BE2C (cell line): Measurements from ENCODE around the gene MTG1.
"Not testable (repeated sequence)": the region's sequence is repeated elsewhere in the genome, so short reads cannot be mapped to it uniquely, and the experiment has no call there.

ENCODE experiments used
- DNase-seq: peaks from one replicate; pipeline ENCODE4 v3.0.0-alpha.2; 2020
- H3K27me3 ChIP-seq: fragments of 250-450 bp; sonication (Bioruptor Pico); 2 replicates; pipeline ENCODE4 v1.5.1; 2020; ENCODE audit warnings: mild to moderate bottlenecking
- H3K36me3 ChIP-seq: fragments of 250-450 bp; sonication (Bioruptor Pico); 2 replicates; pipeline ENCODE4 v1.5.1; 2020; ENCODE audit warnings: mild to moderate bottlenecking
- H3K4me1 ChIP-seq: fragments of 250-450 bp; sonication (Bioruptor Pico); 2 replicates; pipeline ENCODE4 v1.5.1; 2020
- H3K4me3 ChIP-seq: 2 replicates; pipeline ENCODE4 v1.5.1; 2011; ENCODE audit warnings: low read depth, low read length
- H3K9me3 ChIP-seq: fragments of 250-450 bp; sonication (Bioruptor Pico); 2 replicates; pipeline ENCODE4 v1.5.1; 2020
- TF ChIP-seq, protein P1 (sequence below): IDR thresholded peaks from 2 replicates; pipeline ENCODE4 v1.5.1; 2012; ENCODE audit warnings: mild to moderate bottlenecking, low read depth, low read length

MTG1 gene

DNA sequence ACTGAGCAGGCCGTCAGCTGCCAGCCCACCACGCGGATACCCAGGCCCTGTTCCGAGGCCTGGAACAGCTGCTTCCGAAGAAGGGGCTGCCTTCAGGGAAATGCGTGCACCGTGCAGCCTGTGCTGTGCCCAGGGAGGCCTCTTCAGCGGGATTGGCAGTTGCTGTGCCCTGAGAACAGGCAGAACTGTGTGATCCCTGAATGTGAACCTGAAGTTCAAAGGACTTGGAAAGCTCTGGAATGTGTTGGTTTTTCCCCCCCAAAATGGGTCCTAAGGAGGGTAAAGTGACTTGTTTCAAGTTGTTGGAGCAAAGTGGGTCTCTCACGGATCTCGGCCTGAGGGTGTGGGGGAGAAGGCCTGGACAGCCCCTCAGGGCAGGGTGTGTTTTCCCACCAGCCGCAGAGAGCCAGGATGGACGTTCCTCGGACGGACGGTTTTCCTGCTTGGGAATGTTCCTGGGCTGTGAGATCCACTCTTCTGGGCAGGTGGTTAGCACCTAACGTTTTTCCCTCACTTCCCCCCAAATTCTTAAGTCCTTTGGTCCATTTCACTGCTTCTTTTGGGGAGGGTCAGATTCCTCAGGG is 28.4 kb downstream of the MTG1 start:
- TF ChIP-seq, protein P1, sequence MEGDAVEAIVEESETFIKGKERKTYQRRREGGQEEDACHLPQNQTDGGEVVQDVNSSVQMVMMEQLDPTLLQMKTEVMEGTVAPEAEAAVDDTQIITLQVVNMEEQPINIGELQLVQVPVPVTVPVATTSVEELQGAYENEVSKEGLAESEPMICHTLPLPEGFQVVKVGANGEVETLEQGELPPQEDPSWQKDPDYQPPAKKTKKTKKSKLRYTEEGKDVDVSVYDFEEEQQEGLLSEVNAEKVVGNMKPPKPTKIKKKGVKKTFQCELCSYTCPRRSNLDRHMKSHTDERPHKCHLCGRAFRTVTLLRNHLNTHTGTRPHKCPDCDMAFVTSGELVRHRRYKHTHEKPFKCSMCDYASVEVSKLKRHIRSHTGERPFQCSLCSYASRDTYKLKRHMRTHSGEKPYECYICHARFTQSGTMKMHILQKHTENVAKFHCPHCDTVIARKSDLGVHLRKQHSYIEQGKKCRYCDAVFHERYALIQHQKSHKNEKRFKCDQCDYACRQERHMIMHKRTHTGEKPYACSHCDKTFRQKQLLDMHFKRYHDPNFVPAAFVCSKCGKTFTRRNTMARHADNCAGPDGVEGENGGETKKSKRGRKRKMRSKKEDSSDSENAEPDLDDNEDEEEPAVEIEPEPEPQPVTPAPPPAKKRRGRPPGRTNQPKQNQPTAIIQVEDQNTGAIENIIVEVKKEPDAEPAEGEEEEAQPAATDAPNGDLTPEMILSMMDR, result no peak
- no peaks in the 10 kb centered on the region for H3K4me1 ChIP-seq
- DNase-seq, result no peak
- H3K36me3 ChIP-seq, result no peaks in the 10 kb centered on the region; the same call in 1 of the 2 replicates
- no peaks in the 10 kb centered on the region for H3K9me3 ChIP-seq
- no peak overlapping the region for H3K4me3 ChIP-seq
- peaks cover 10% of the 10 kb centered on the region for H3K27me3 ChIP-seq

DNA sequence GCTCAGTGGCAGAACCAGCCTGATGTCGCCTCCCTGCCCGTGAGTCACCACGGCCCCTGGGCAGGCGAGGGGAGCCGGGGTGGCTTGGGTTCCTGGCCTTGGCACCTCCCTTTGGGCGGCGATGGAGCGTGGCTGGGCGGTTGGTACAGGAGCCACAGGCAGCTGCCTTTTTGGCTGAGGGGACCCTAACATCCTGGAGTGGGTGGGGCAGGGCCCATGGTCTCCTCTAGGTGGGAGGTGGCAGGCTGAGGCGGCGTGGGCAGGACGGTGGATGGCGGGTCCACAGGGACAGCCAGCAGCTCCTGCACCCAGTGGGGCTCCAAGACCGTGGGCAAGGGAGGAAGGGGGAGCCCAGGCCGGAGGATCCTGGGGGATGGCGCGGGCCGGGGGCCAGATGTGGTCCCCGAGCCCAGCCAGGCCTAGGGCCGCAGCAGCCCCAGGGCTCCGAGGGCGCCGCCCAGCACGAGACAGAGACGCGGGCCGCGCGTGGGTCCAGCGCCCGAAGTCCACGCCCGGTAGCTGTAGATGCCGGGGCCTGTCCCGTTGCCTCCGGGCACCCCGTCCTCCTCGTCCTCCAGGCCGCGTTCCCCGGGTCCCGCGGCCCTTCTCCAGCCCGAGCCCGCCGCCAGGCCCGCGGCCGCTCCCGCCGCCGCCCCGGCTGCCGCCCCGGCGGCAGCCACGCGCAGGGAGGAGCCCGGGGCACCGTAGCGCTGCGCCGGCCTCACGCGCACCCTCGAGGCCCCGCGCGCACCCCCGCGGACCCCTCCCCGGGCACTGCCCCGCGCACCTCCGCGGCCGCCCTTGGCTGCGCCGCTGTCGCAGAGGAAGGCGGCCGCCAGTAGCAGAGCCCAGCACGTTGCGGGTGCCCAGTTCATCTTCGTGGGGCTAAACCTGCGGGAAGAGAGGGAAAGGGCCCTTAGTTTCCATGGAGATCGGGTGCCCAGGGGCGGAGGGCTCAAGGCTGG is 29.1 kb downstream of the MTG1 start:
- no peaks in the 10 kb centered on the region for H3K4me1 ChIP-seq
- peaks cover 10% of the 10 kb centered on the region for H3K27me3 ChIP-seq
- TF ChIP-seq, protein P1, result no peak
- no peaks in the 10 kb centered on the region for H3K9me3 ChIP-seq
- no peak for DNase-seq
- no peak overlapping the region for H3K4me3 ChIP-seq
- no peaks in the 10 kb centered on the region; the same call in 1 of the 2 replicates for H3K36me3 ChIP-seq

DNA sequence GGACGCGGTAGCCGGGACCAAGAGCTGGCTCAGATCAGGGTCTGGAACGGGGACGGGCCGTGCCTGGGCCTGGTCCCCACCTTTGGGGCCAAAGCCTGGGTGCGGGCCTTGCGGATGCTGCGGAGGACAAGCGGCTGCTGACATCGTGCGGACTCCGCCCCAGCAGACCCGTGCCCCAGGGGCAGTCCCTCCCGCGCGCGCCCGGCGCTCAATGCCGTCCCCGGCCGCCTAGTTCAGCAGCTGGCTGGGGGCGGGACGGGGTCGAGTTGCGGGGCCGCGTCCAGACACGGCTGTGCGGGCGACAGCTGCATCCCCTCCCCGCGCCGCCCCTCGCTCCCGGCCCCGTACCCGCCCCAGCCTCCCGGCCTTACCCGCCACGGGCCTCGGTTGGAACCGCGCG is 30.1 kb downstream of the MTG1 start:
- H3K36me3 ChIP-seq, H3K9me3 ChIP-seq, DNase-seq, H3K27me3 ChIP-seq, H3K4me3 ChIP-seq, H3K4me1 ChIP-seq: not testable (repeated sequence)

DNA sequence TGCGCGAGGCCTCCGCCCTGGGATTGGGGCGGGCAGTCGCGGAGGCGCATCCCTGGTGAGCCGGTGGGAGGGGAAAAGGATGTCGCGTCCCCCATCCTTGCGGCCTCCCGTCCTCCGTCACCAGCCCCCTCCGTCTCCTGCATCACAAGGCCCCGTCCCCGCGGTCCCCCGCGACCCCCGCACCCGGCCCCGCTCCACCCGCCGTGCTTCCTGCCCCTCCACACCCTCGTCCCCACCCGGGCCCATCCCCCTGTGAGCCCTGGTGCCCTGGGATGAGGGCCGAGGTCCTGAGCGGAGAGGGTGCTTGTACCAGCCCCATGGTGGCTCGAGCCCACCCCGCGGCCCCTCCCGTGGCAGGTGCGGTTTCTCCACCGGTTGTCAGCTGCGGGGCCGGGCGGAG is 30.6 kb downstream of the MTG1 start, which contains the start of gene SPRN:
SPRN (minus strand) TSS at position 25 of the 400 bp plus-strand sequence. CDS start 944 bp downstream, outside the sequence.
- H3K4me1 ChIP-seq, DNase-seq, H3K4me3 ChIP-seq, H3K36me3 ChIP-seq, H3K27me3 ChIP-seq, H3K9me3 ChIP-seq: not testable (repeated sequence)

DNA sequence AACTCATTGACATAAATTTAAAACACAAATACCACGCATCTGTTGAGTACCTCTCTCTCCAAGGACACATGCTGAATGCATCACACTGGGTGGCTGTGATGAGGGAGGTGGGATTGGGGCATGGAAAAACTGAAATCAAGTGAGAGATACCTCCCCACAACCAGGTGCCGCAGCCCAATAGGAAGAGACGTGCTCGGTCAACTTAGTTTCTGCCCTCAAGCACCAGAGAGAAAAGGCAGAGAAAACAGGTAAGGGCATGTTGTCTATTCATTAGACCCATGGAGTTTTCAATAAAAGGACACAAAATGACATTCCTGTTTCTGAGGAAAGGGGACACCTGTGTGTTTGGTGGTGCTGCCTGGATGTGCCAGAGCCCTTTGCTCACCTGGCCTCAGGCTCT is 35.6 kb downstream of the MTG1 start:
- not testable (repeated sequence) for H3K4me1 ChIP-seq, H3K36me3 ChIP-seq, H3K9me3 ChIP-seq, DNase-seq, H3K4me3 ChIP-seq, H3K27me3 ChIP-seq

DNA sequence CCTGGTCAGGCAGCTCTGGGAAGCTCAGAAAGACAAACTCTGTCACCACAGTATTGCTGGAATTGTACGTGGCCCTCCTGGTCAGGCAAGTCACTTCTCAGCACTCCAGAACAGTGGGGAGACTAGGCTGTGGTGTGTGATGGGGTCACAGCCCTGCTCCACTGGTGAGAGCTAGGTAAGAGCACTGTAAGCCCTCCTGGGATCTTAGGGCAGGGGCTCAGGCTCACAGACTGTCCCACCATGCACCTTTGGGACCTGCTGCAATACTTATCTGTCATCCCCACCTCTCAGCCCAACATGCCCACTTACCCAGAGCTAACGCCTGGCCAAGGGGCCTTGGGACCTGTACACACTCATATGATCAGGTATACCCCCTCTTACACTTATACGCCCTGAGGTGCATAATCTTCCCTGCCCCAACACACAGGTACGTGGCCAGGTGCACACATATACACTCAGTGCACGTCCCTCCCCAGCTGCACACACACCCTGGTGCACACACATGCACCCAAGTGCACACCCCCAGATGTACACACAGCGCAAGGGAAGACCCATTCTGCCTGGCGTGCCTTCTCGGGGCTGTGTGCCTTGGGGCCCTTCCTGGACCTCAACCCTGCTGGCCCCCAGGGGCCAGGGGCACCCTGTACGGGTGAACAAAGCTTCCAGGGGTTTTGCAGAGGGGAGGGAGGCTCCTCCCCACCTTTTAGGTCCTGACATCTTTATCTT is 38.1 kb downstream of the MTG1 start:
- not testable (repeated sequence) for H3K4me1 ChIP-seq, DNase-seq, H3K9me3 ChIP-seq, H3K36me3 ChIP-seq, H3K27me3 ChIP-seq, H3K4me3 ChIP-seq

DNA sequence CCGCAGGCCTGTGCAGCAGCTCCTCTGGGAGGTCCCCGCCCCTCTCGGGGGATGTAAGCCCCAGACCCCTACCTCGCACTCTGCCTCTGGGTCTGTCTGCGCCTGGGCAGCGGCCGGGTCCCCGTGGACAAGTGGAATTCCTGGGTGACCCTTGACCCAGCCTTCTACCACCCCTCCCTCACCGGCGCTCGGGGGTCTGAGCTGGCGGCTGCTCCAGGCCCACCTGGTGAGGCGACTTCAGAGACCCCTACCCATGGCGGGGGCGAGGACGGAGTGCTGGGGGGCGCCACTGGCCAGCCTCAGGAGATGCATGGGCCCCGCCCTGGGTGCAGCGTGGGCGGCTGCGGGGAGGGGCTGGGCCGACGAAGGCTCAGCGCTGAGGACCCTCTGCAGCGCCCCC is 38.8 kb downstream of the MTG1 start:
- DNase-seq, H3K4me1 ChIP-seq, H3K36me3 ChIP-seq, H3K4me3 ChIP-seq, H3K27me3 ChIP-seq, H3K9me3 ChIP-seq: not testable (repeated sequence)

DNA sequence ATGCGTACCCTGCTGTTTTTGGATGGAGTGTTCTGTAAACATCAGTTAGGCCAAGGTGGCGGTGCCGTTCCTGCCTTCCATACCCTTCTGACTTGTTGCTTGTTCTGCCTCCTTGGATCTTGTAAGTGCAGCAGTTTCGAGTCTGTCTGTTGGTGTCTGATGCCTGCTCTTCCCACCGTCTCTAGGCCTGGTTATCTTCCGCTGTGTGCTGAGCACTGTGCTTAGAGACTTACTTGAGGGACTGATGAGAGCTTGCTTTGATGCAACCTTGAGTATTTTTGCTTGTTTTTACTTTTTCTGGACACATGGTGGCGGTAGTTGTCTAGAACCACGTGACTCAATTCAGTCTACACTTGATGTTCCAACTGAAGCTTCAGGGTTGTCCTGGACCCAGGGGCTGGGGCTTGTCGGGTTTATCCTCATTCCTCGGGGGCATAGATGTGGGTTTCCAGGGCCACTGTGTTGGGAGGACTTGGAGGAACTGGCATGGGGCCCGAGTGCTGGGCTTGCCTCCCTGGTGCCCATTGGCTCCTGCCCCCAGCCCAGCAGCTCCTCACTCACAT is 44.8 kb downstream of the MTG1 start:
- Histone ChIP-seq H3K9me3 (no peaks in the 10 kb centered on the region; the same call in 1 of the 2 replicates), H3K4me1 (no peaks in the 10 kb centered on the region), H3K27me3 (no peaks in the 10 kb centered on the region), H3K36me3 (no peaks in the 10 kb centered on the region), H3K4me3 (no peak overlapping the region)
- TF ChIP-seq, protein P1, result peak; percentile 41
- DNase-seq, result no peak
